AG04449 (cell line): ENCODE measurements around the gene KCNJ2.

Experiments used
- CTCF ChIA-PET: fragments of 350-600 bp; formaldehyde crosslinking; extraction: SDS; loops from one replicate; lab custom pipeline; 2021; ENCODE audit warnings: antibody characterized with exemption; lab: Yijun Ruan, JAX
- POLR2A ChIA-PET: fragments of 400-600, 350-600 bp; formaldehyde crosslinking; extraction: SDS; loops from one replicate; lab custom pipeline; 2020; ENCODE audit warnings: antibody characterized with exemption, inconsistent platforms; lab: Yijun Ruan, JAX
- DNase-seq: peaks from one replicate; pipeline ENCODE4 v3.0.0-alpha.2; 2010; ENCODE audit warnings: low read depth, low spot score
- H3K4me3 ChIP-seq: 2 replicates; pipeline ENCODE4 v1.5.1; 2011; ENCODE audit warnings: low read depth, mild to moderate bottlenecking, control low read depth, low read length
- TF ChIP-seq, protein P1 (sequence below): IDR thresholded peaks from one replicate; pipeline ENCODE4 v1.5.1; 2011; ENCODE audit warnings: mild to moderate bottlenecking, moderate library complexity, low read length, control low read depth, inconsistent platforms; ENCODE audit not compliant: insufficient read depth; ENCODE audit errors: missing control alignments

KCNJ2 gene

DNA sequence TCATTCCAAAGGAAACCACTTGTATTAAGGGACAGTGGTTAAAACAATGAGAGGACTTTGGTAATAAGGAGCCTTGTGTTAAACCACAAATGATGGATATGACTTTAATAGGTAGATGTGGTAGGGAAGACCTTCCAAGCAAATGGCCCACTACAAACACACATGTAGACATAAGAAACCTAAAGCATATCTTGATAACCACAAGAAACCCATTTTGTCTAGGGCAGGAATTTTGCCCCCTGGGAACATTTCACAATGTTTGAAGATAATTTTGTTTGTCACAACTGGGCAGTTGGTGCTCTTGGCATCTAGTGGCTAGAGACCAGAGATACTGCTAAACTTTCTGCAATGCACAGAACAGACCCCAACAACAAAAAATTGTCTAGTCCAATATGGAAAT lies 25.8 kb downstream of the KCNJ2 start:
- no peak overlapping the region for H3K4me3 ChIP-seq
- TF ChIP-seq, protein P1, sequence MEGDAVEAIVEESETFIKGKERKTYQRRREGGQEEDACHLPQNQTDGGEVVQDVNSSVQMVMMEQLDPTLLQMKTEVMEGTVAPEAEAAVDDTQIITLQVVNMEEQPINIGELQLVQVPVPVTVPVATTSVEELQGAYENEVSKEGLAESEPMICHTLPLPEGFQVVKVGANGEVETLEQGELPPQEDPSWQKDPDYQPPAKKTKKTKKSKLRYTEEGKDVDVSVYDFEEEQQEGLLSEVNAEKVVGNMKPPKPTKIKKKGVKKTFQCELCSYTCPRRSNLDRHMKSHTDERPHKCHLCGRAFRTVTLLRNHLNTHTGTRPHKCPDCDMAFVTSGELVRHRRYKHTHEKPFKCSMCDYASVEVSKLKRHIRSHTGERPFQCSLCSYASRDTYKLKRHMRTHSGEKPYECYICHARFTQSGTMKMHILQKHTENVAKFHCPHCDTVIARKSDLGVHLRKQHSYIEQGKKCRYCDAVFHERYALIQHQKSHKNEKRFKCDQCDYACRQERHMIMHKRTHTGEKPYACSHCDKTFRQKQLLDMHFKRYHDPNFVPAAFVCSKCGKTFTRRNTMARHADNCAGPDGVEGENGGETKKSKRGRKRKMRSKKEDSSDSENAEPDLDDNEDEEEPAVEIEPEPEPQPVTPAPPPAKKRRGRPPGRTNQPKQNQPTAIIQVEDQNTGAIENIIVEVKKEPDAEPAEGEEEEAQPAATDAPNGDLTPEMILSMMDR = no peak
- no peak for DNase-seq
- ChIA-PET POLR2A (no interaction called here), CTCF (no interaction called here)

DNA sequence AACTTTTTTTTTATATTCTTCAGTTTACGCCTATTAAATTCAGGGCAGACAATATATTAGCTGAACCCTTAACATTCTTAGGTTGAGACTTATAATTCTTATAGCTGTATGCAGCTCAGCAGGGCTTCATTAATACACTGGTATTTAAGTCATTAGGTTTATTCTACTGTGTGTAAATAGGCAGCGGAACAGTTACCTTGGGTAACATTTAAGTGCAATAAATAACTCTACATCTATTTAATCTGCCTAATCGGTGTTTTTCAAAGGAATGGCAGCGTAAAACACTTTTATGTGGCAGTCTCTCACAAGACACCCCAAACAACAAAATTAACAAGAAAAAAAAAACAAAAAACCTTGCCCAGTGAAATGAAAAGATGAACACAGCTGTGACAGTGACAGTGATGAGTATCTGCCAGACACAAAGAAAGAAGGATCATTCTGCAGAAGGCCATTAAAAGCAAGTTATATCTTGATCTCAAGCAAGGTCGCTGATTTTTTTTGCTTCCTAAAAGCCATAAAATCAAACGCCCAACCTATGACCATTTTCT lies 32.6 kb downstream of the KCNJ2 start:
- CTCF ChIA-PET = no interaction called here
- DNase-seq = no peak
- POLR2A ChIA-PET = no interaction called here
- H3K4me3 ChIP-seq = no peak overlapping the region
- TF ChIP-seq, protein P1 = no peak

DNA sequence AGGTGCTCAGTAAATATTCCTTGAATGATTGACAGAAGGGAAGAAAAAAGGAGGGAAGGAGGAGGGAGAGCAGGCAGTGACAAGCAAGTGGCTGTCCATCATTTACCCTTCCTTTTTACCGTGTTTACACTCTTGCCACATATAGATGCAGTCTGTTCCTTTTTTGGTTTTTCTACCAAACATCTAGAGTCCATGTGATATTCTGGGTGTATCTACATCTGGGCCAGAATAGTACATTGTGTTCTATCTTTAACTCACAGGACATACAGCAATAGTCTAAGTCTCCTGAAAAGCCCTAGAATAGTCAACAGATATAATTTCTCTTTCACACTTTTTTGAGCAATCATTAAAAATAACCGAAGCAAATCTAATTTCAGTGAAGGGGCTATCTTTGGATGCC lies 33.5 kb downstream of the KCNJ2 start:
- H3K4me3 ChIP-seq = no peak overlapping the region
- TF ChIP-seq, protein P1 = no peak
- DNase-seq = no peak
- ChIA-PET CTCF (no interaction called here), POLR2A (no interaction called here)

DNA sequence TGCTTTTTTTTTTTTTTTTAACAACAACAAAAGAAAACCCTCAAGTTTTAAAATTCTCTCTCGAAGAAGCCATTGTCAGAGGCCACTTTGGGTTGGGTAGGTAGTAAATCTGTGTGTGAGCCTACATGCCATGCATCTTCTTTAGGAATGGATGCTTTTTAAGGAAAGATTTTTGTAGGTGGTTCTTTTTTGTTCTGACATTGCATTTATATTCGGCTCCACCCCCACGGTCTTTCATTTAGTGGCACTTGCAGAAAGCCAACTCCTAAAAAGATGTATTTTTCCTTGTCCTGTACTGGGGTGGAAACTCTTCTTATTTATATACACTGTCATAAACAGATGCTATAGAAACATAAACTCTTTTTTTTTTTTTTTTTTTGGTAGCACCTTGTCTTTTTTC lies 35.1 kb downstream of the KCNJ2 start:
- CTCF ChIA-PET = no interaction called here
- DNase-seq = no peak
- POLR2A ChIA-PET = no interaction called here
- H3K4me3 ChIP-seq = no peak overlapping the region
- TF ChIP-seq, protein P1 = no peak

DNA sequence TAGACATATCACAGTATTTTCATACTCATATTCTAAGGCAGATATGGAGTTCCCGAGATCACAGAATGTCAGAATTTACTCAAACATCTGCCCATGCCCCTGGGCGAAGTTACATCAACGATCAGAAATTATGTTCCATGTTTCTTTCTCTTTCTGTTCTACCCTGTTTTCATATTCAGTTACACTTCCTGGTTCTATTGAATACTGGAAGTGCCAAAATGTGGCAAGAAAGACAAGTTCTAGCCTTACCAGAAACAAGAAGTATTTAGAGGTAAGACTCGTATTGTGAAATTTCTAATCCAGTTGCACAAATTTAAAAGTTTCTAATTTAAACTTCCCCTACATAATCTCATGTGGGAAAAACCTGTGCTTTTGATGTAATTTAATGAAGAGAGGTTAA lies 36.1 kb downstream of the KCNJ2 start:
- POLR2A ChIA-PET = no interaction called here
- TF ChIP-seq, protein P1 = no peak
- H3K4me3 ChIP-seq = no peak overlapping the region
- DNase-seq = no peak
- CTCF ChIA-PET = no interaction called here

DNA sequence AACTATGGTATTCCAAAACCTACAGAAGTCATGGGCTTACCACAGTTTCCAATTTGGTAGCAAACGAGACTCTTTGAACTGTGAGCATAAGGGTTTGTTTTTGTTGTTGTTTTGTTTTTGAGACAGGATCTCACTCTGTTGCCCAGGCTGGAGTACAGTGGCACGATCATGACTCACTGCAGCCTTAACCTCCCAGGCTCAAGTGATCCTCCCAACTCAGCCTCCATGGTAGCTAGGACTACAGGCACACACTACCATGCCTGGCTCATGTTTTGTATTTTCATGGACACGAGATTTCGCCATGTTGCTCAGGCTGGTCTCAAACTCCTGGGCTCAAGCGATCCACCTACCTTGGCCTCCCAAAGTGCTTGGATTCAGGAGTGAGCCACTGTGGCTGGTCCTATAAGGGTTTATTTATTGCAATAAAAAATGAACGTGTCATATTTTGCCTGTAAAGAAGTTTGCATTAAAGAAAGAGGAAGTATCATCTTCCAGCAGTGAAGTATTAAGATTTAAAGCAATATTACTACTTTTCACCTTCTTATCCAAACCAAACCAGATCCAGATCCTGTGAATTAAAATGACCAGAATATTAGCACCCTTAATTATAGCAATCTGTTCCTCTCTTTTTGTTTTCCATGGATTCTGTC lies 37.2 kb downstream of the KCNJ2 start:
- no peak for DNase-seq
- no peak overlapping the region for H3K4me3 ChIP-seq
- POLR2A ChIA-PET = no interaction called here
- TF ChIP-seq, protein P1 = no peak
- CTCF ChIA-PET = no interaction called here
